Measurements from ENCODE around the gene NCOA4.
"Not testable (repeated sequence)": the region's sequence is repeated elsewhere in the genome, so short reads cannot be mapped to it uniquely, and the experiment has no call there.

The NCOA4 gene

GRCh38 chr10:46030091-46030937 lies at the start of gene NCOA4:
Gene NCOA4 (minus strand): TSS chr10:46030623. CDS start chr10:46016680, 13,943 bp downstream.
- DNase-seq (ENCODE audit: low read depth in 2 of 2), result peak; percentile 88 to 89

GRCh38 chr10:46079831-46080585 lies 49.6 kb upstream of the NCOA4 start:
- no peak for DNase-seq (ENCODE audit: low read depth in 2 of 2)

- no peak for DNase-seq (ENCODE audit: low read depth in 2 of 2)
Measured at GRCh38 chr10:46077731-46078413, 47.4 kb upstream of the NCOA4 start.

GRCh38 chr10:46077141-46077554 lies 46.7 kb upstream of the NCOA4 start:
- no peak for DNase-seq (ENCODE audit: low read depth in 2 of 2)

GRCh38 chr10:46075869-46076268 lies 45.4 kb upstream of the NCOA4 start:
- DNase-seq (ENCODE audit: low read depth in 2 of 2), result no peak

GRCh38 chr10:46074196-46074946 lies 43.9 kb upstream of the NCOA4 start:
- DNase-seq (ENCODE audit: low read depth in 2 of 2), result no peak

GRCh38 chr10:46073564-46073963 lies 43.1 kb upstream of the NCOA4 start:
- DNase-seq (ENCODE audit: low read depth in 2 of 2), result no peak

- no peak for DNase-seq (ENCODE audit: low read depth in 2 of 2)
Measured at GRCh38 chr10:46070749-46071148, 40.3 kb upstream of the NCOA4 start.

GRCh38 chr10:46069771-46070463 lies 39.5 kb upstream of the NCOA4 start:
- no peak for DNase-seq (ENCODE audit: low read depth in 2 of 2)

- no peak for DNase-seq (ENCODE audit: low read depth in 2 of 2)
Measured at GRCh38 chr10:46068905-46069304, 38.5 kb upstream of the NCOA4 start.

- DNase-seq (ENCODE audit: low read depth in 2 of 2), result no peak
Measured at GRCh38 chr10:46068117-46068516, 37.7 kb upstream of the NCOA4 start.

GRCh38 chr10:46064269-46064817 lies 33.9 kb upstream of the NCOA4 start:
- no peak for DNase-seq (ENCODE audit: low read depth in 2 of 2)

GRCh38 chr10:46062723-46063428 lies 32.5 kb upstream of the NCOA4 start:
- DNase-seq (ENCODE audit: low read depth in 2 of 2), result no peak

GRCh38 chr10:46060706-46061105 lies 30.3 kb upstream of the NCOA4 start:
- DNase-seq (ENCODE audit: low read depth in 2 of 2), result no peak

- not testable (repeated sequence) for DNase-seq (ENCODE audit: low read depth in 2 of 2)
Measured at GRCh38 chr10:46057927-46058326, 27.5 kb upstream of the NCOA4 start.

GRCh38 chr10:46057038-46057437 lies 26.6 kb upstream of the NCOA4 start:
- DNase-seq (ENCODE audit: low read depth in 2 of 2), result no peak

- no peak for DNase-seq (ENCODE audit: low read depth in 2 of 2)
Measured at GRCh38 chr10:46055771-46056170, 25.3 kb upstream of the NCOA4 start.

- DNase-seq (ENCODE audit: low read depth in 2 of 2), result no peak
Measured at GRCh38 chr10:46053534-46054434, 23.4 kb upstream of the NCOA4 start.

GRCh38 chr10:46052791-46053375 lies 22.5 kb upstream of the NCOA4 start:
- DNase-seq (ENCODE audit: low read depth in 2 of 2), result no peak
